T-helper 2 cell (primary cell): Measurements from ENCODE around the gene C15orf39.

Experiments used
- DNase-seq, 5 experiments: peaks; one replicate each; pipeline versions ENCODE4 v3.0.0 to v3.0.0-alpha.2; 2012 to 2022

The C15orf39 gene

DNA sequence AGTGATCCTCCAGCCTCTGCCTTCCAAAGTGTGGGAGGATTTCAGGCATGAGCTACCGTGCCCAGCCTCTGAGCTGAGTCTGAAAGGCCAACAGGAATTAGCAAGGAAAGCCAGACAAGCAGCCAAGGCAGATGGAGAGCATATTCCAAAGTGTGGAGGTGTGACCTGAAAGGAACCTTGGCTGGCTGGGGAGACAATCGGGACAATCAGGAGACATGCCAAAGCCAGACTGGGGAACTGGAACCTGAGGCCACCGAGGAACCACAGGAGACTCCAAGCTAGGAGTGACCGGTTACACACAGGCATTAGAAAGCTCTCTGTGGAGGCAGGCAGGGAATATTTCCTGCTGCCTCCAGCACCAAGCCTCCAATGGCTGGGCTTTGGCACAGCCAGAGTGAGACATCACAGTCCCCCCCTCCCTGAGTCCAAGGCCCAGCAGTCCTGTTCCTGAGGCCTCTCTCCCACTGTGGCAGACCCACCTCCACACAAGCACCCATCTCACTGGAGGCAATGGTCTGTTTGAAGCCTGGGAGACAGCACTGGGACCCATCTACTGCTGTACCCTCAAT lies 4.5 kb upstream of the C15orf39 start:
- no peak for DNase-seq

DNA sequence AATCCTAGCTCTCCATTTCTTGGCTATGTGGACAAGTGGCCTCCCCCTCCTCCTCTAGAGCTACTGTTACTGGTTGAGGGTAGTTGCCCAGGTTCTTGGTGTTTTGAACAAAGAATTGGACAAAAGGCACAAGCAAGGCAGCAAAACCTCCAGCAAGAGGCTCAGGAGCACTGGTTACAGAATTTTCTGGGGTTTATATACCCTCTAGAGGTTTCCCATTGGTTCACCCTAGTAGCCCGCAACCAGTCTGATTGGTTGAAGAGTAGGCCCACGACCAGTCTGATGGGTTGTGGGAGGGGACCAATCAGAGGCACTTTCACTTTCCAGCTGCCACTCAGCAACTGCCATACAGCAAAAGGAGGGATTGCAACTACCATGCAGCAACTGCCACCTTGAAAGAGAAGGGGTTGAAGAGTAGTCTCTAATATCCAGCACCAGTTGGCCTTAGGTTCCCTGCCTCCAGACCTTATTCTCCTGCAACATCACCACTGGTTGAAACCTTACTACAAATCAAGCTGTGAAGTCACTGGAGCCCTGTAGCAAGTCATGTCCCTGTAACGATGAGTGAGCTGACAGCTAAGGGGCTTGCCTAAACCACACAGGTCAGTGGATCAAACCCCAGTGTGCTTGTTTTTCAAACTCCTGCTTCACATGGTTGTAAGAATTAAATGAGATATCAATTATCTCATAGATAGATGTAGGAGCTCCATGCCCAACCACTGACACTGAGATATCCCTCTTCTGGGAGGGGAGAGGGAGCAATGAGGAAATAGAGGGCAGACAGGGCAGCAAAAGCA lies 2.9 kb upstream of the C15orf39 start:
- DNase-seq = peak in 2 of 5 experiments; percentile 36 to 89

DNA sequence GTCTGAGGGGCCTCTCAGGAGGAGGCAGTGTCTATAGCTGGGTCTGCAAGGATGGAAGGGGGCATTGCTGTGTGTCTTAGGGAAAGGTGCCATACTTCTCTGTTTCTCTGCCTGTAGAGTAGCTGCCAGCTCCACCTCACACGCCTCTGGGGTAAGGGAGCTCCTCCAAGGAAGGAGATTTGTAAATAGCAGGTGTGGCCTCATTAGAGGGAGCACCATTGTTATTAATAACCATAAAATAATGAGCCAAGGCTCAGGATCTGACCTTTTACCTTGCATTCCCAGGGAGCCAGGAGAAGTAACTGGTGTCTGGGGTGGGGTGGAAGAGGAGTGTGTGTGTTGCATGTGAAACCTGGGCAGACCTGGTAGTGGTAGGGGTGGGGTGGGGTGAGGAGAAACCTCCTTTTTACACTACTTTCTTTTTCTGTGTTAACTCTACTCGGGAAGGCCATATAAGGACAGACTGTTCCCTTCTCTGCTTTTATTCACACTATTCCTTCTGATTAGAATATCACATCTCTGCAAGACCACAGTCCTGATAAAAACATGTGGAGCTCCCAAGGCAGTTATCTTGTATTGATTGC lies 2.2 kb upstream of the C15orf39 start:
- DNase-seq = peak in 1 of 5 experiments; percentile 29

DNA sequence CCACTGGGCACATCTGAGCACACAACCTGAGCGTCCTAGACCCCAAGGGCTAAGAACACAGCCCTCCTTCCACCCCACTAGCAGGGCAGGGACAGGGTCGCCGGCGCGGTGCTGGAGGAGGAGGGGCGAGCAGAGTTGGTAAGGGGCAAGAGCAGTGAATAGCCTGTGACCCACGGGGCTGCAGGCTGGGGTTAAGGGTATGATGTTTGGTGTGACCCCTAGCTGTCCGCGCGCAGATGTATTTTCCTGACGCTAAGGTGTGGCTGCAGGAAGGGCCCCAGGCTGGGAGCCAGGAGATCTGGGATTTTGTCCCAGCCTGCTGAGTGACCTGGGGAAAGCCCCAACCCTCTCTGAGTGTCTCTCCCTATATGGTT lies 1.3 kb upstream of the C15orf39 start:
- no peak for DNase-seq

DNA sequence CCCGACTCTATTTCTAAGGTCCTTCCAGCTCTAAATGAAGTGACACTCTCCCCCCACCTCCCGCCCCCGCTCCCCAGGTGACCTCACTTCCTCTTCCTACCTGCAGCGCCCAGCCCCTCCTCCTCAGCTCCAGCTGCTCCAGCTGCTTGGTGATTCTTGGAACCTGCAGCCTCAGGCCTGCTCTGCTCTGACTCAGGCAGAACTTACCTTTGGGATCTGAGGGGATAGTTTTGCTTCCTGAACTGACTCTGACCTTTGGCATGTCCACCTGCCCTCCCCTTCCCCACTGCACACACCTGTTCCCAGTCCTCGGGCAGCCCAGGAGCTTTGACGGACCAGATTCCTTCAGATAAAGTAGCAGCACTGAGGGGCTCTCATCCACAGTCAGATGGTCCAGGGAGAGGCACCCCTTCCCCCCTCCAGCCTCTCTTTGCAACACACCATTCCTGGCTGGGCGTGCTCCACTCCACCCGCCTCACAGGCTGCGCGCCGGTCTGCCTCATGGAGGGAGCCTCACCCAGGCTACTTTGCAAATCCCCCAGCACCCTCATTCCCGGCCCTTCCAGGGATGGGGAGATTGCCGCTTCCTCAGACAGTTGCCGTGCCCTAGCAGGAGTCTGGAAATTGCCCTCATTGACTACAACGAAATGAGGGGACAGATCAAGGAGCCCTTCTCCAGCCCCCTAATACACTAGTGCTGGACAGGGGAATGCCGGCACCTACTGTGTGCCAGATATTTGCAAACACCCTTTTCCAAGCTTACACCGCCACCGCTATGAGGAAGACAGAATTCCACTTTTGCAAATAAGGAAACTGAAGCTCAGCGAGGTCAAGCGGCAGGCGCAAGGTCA lies 692 bp upstream of the C15orf39 start:
- peak in 3 of 5 experiments; percentile 19 to 56 (median 27) for DNase-seq

DNA sequence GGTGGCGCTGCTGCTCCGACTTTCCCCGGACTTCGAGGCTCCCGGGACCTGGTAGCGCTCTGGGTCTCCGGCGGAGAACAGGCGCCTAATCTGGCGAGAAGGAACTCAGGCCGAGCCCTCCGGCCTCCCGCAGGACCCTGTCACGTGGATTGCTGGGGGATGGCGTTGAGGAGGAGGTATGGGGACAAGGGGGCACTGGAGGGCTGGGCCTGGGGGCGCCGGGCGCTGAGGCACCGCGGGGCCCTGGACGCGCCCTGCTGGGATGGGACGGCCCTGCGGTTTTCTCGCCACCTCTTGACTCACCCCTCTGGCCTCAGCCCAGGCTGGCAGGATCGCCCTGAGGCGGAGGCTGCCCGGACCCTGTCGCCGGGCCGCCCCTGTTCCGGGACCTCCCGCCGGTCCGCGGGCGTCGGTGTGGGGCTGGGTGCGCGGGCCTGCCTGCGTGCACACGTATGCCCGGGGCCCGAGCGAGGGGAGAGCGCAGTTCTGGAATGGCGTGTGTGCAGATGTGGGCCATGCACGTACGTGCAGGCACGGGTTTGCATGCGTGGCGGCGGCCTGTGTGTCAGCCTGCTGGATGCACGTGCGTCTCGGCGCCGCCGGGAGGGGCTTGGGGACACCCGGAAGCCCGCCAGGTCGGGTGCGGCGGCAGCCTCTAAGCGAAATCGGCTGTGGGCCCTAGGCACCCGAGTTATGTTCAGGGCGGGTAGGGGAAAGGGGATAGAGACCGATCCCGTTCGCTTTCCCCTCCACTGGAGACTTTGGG lies 752 bp downstream of the C15orf39 start:
- DNase-seq = peak; percentile 72 to 95 (median 81)

DNA sequence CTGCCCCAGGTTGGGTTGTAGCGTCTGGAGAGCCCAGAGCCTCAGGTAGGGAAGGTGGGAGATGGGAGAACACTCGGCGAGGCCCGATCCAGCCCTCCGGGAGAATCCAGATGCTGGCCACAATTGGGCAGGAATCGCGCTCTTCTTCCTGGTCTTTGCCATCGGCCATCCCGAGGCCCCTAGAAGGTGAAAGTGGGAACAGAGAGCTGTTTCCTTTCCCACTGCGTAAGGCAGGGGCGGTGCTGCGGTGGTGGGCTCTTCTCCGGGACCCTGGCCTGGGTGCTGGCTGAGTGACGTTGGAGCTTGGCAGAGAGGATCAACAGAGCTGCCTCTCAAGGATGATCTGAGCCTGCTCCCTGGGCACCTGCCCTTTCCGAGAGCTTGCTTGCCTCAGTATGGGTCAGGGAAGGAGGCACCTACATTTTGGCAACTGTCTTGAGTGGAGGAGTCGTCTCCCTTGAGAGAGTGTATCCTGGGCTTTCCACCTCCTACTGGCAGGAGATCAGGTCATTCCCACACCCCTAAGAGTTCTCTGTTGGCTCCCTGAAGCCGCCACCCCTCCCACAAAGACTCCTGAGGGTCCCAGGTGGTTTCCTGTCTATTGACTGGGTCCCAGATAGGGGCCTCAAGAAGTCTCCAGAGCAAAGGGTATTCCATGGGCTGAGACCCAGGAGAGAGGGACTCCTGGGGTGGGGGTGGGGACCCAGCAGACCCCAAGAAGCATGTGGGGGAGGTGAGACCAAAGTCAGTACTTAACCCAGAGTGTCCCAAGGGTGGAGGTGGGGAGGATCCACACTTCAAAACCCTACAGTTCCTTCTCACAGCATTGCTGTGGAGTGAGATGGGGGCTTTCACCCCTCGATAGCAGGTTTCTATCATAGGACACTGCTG lies 1.6 kb downstream of the C15orf39 start:
- no peak for DNase-seq

DNA sequence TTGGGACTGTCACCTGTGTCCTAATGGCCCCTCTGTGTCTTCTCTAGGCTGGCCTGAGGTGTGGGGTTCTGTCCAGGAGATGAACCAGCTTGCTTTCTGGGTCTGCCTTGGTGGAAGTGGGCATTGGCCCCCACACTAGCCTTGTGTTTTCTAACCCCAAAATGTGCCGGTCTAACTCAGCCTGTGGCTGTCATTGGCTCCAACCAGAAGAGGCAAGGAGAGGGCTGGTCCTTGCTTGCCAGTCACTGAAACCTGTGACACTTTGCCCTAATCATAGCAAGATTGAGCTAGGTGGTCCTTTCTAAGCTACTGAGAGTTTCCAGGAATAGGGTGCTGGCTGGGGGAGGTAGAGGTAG lies 2.2 kb downstream of the C15orf39 start:
- peak in 1 of 5 experiments; percentile 31 for DNase-seq

DNA sequence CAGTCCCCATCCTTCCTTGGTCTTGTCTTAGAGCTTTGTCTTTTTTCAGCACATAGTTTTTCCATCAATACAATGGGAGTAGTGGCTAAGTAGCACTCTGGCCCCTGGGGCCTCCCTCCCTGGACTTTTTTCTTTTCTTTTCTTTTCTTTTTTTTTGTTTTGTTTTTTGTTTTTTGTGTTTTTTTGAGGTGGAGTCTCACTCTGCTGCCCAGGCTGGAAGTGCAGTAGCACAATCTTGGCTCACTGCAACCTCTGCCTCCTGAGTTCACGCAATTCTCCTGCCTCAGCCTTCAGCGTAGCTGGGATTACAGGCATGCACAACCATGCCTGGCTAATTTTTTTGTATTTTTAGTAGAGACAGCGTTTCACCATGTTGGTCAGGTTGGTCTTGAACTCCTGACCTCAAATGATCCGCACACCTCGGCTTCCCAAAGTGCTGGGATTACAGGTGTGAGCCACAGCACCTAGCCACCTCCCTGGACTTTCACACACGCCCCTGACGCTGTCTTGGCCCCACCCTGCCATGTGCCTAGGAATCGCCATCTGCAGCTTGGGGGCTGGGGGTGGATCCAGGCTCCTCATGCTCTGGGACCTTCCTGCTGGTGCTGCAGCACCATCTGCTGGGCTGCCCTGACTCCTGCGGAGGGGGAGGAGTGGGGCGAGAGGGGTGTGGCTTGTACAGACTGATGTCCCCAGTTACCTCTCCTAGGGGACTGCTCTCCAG lies 2.8 kb downstream of the C15orf39 start:
- peak; percentile 55 to 88 (median 80) for DNase-seq

DNA sequence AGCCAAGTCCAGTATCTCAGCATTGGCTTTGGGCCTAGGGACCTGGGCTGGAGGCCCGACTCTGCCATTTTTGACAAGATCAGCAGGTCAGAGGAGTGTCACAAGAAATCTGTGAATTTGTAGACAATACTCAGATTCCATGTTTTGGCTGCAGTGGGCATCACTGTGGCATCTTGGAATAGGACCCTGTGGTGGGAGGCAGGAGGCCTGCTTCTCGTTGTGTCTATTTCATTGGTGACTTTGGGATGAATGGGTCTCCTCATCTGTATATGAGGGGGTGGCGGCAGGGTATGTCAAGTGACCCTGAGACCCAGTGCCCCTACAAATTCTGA lies 3.3 kb downstream of the C15orf39 start:
- no peak for DNase-seq

DNA sequence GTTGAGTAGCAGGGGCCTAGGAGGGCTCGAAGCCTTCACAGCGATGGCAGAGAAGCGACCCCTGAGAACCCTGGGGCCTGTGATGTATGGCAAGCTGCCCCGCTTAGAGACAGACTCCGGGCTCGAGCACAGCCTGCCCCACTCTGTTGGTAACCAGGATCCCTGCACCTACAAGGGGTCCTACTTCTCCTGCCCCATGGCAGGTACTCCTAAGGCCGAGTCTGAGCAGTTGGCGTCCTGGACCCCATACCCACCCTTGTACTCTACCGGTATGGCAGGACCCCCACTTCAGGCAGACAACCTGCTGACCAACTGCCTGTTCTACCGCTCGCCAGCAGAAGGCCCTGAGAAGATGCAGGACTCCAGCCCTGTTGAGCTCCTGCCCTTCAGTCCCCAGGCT lies 4.3 kb downstream of the C15orf39 start:
- DNase-seq = no peak

DNA sequence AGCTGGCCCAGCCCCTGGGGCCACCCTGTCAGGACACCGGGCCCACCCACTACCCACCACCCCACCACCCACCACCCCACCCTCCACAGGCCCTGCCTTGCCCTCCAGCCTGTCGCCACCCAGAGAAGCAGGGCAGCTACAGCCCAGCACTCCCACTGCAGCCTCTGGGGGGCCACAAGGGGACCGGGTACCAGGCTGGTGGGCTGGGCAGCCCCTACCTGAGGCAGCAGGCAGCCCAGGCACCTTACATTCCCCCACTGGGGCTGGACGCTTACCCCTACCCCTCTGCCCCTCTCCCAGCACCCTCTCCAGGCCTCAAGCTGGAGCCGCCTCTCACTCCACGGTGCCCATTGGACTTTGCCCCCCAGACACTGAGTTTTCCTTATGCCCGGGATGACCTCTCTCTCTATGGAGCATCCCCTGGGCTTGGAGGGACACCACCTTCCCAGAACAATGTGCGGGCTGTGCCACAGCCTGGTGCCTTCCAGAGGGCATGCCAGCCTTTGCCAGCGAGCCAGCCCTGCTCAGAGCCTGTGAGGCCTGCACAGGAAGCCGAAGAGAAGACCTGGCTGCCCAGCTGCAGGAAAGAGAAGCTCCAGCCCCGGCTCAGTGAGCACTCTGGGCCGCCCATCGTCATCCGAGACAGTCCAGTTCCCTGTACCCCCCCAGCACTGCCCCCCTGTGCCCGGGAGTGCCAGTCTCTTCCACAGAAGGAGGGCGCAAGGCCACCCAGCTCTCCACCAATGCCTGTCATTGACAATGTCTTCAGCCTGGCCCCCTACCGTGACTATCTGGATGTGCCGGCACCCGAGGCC lies 5.3 kb downstream of the C15orf39 start:
- DNase-seq = no peak

DNA sequence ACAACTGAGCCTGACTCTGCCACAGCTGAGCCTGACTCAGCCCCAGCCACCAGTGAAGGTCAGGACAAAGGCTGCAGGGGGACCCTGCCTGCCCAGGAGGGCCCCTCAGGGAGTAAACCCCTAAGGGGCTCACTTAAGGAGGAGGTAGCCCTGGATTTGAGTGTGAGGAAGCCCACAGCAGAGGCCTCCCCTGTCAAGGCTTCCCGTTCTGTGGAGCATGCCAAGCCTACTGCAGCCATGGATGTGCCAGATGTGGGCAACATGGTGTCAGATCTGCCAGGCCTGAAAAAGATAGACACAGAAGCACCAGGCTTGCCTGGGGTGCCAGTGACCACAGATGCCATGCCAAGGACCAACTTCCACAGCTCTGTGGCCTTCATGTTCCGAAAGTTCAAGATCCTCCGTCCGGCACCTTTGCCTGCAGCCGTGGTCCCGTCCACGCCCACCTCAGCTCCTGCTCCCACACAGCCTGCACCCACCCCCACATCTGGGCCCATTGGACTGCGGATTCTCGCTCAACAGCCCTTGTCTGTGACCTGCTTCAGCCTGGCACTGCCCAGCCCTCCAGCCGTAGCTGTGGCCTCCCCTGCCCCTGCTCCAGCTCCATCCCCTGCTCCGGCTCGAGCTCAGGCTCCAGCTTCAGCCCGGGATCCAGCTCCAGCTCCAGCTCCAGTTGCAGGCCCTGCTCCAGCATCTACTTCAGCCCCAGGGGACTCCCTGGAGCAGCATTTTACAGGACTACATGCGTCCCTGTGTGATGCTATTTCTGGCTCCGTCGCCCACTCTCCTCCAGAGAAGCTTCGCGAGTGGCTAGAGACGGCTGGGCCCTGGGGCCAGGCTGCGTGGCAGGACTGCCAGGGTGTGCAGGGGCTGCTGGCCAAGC lies 6.2 kb downstream of the C15orf39 start:
- no peak for DNase-seq

DNA sequence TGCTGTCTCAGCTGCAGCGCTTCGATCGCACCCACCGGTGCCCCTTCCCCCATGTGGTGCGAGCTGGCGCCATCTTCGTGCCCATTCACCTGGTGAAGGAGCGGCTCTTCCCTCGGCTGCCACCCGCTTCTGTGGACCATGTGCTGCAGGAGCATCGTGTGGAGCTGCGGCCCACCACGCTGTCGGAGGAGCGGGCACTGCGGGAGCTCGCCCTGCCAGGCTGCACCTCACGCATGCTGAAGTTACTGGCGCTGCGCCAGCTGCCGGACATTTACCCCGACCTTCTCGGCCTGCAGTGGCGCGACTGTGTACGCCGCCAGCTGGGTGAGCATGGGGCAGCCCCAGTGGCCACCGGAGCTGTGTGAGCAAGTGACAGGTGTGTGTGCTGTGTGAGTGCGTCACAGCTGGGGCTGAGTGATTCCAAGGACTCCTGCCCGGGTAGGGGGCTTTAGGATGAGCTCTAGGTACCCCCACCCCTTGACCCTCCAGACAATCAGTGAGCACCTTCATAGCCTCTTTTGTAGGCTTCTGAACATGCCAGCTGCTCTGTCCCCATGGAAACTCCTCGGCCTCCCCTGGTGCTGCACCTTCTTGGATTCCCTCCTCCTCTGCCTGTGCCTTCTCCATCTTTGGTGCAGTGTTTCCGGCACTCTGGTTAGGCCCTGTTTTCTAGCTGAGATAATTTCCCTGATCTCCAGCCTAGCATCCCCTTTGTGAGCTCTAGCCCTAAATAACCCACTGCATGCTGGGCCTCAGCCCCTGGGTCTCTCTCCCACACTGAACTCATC lies 7.0 kb downstream of the C15orf39 start:
- no peak for DNase-seq

DNA sequence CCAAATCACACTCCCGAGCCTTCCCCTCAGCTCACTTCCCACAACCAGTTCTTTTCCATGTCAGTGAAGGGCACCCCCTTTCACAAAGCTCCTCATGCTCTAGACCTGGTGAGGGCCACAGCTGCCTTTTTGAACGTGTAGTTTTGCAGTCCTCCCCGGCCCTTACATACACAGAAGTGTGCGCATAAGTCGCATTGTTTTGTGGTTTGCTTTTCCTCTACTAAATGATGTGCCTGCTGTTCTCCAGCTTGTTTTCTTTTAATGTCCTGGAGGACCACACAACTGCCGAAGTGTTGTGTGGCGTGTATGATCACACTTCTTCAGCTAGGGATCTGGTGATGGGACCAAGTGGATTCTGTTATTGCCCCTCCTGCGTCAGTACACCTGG lies 7.6 kb downstream of the C15orf39 start:
- no peak for DNase-seq

DNA sequence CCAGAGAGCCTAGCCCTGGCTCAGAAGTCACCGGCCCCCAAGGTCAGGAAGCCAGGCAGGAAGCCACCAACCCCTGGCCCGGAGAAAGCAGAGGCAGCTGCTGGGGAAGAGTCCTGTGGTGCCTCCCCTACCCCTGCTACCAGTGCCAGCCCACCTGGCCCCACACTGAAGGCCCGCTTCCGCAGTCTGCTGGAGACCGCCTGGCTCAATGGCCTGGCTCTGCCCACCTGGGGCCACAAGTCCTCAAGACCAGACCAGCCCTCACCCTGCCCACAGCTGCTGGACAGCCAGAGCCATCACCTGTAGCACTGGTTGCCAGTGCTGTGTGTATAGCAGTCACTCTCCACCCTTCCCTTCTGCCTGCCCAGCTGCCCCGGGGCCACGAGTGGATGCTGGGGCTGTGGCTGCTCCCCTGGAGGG lies 9.1 kb downstream of the C15orf39 start:
- DNase-seq = no peak

DNA sequence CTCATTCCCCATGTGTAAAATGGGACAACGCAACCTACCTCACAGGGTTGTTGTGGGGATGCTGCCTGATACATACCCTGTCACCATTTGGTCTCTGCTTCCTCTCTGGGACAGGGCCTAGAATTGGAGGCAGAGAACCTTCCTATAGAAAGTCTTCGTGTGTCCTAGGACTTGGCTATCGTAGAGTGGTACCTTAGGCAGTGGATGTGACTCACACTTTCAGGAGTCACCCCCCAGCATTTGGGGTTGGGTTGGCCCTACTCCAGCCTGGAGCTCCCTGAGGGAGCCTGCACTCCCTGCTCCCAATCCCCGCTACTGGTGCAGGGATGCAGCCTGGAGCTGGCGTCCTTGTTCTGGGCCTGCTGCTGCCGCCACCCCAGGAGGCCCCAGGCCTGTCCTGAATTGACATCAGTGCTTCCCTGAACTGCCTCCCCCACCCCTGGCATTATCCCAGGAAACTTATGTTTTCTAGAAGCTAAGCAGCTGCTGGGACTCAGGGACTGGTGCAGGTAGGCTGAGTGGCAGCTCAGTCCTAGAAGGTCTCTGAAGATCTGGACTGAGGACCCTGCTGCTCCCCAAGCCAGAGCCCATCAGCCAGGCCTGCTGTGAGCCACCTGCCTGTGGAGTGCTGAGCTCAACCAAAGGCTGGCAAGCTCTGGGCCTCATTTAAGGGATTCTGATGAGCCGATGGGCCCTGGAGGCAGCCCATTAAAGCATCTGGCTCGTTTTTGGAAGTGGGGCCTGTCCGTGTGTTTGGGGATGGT lies 9.9 kb downstream of the C15orf39 start:
- no peak for DNase-seq
